ENCODE data around the gene PPIL1. TPM values are rescaled to one million over a fixed set of nuclear protein-coding genes. Genes with fewer than 3 reads are reported as not detected.

Gene PPIL1
- total and polyA plus RNA-seq, 2 of the 13 experiments (the other 11 are each of a cell fraction or from before 2014, with no cell fraction given), result 74.2 to 144 TPM

DNA sequence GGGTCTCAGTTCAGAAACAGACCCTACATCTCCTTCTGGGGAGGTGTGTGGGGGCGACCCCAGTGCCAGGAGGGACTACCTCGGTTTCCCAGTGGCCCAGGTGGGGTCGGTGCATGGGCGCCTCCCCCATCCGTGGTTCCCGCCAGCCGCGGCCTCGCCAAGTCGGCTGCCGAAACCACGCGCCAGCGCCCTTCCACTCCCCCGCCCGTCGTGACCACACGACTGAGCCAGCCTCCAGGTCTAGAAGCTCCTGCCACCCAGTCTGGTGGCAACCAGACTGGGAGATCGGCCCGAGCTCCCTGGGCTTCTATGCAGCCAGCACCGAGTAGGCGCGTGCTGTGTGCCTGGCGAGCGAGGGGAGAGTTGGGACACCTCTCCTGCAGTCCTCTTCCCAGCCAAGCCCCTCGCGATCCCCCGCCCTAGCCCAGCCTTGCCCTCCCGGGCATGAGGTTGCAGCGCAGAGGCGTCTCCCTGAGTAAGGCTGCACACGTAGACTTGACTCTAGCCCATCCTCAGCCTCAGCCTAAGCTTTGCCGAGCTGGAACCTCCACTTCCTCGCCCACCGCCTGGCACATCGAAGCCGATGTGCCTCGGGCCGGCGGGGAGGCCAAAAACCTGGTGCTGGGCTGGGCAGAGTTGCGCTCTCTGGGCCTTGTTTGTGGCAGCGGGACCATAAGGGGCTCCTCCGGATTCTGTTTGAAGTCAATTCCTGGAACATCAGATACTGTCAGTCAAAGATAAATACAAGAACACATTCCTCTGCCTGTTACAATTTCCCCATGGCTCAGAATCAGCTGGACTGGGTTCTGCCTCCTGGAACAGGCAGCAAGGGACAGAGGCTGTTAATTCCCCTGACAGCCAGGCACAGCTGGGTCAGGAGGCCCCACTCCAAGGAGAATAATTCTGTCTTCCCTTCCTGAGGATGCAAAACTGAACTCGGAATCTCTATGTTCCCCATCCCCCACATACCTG is 33.9 kb downstream of the PPIL1 start (continued):
- TF ChIP-seq, protein P1, sequence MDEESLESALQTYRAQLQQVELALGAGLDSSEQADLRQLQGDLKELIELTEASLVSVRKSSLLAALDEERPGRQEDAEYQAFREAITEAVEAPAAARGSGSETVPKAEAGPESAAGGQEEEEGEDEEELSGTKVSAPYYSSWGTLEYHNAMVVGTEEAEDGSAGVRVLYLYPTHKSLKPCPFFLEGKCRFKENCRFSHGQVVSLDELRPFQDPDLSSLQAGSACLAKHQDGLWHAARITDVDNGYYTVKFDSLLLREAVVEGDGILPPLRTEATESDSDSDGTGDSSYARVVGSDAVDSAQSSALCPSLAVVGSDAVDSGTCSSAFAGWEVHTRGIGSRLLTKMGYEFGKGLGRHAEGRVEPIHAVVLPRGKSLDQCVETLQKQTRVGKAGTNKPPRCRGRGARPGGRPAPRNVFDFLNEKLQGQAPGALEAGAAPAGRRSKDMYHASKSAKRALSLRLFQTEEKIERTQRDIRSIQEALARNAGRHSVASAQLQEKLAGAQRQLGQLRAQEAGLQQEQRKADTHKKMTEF (CRISPR knock-in tag; IDR thresholded peaks at IDR 0.05), result no peak
- no peak for TF ChIP-seq HDAC6 (IDR thresholded peaks at IDR 0.05; ENCODE audit: low read depth, low read length)
- TF ChIP-seq ZNF24 (IDR thresholded peaks at IDR 0.05), result no peak
- TF ChIP-seq, protein P2, sequence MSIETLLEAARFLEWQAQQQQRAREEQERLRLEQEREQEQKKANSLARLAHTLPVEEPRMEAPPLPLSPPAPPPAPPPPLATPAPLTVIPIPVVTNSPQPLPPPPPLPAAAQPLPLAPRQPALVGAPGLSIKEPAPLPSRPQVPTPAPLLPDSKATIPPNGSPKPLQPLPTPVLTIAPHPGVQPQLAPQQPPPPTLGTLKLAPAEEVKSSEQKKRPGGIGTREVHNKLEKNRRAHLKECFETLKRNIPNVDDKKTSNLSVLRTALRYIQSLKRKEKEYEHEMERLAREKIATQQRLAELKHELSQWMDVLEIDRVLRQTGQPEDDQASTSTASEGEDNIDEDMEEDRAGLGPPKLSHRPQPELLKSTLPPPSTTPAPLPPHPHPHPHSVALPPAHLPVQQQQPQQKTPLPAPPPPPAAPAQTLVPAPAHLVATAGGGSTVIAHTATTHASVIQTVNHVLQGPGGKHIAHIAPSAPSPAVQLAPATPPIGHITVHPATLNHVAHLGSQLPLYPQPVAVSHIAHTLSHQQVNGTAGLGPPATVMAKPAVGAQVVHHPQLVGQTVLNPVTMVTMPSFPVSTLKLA (IDR thresholded peaks at IDR 0.05), result no peak
- no peak for TF ChIP-seq ZNF234 (CRISPR knock-in tag; conservative IDR thresholded peaks at IDR 0.05)
- TF ChIP-seq ZNF10 (CRISPR knock-in tag; IDR thresholded peaks at IDR 0.05; ENCODE audit: borderline replicate concordance, low read depth), result no peak
- TF ChIP-seq CHD4 (IDR thresholded peaks at IDR 0.05; ENCODE audit: borderline replicate concordance, low read length), result no peak
- TF ChIP-seq ZNF781 (CRISPR knock-in tag; IDR thresholded peaks at IDR 0.05; ENCODE audit: borderline replicate concordance, not compliant biosample characterization), result no peak
- no peak for TF ChIP-seq ZNF44 (CRISPR knock-in tag; IDR thresholded peaks at IDR 0.05)
- no peak for TF ChIP-seq SNRNP70 (IDR thresholded peaks at IDR 0.05; ENCODE audit: low read depth, low read length)
- TF ChIP-seq, protein P3, sequence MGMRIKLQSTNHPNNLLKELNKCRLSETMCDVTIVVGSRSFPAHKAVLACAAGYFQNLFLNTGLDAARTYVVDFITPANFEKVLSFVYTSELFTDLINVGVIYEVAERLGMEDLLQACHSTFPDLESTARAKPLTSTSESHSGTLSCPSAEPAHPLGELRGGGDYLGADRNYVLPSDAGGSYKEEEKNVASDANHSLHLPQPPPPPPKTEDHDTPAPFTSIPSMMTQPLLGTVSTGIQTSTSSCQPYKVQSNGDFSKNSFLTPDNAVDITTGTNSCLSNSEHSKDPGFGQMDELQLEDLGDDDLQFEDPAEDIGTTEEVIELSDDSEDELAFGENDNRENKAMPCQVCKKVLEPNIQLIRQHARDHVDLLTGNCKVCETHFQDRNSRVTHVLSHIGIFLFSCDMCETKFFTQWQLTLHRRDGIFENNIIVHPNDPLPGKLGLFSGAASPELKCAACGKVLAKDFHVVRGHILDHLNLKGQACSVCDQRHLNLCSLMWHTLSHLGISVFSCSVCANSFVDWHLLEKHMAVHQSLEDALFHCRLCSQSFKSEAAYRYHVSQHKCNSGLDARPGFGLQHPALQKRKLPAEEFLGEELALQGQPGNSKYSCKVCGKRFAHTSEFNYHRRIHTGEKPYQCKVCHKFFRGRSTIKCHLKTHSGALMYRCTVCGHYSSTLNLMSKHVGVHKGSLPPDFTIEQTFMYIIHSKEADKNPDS (CRISPR knock-in tag; IDR thresholded peaks at IDR 0.05), result no peak
- no peak for TF ChIP-seq SOX13 (IDR thresholded peaks at IDR 0.05)
- TF ChIP-seq SOX13 (CRISPR knock-in tag; conservative IDR thresholded peaks at IDR 0.05 in 1 of 2, IDR thresholded peaks at IDR 0.05 in 1 of 2), result peak in 1 of 2 experiments; percentile 13; a peak in 1 of 4 replicates
- no peak for TF ChIP-seq BRCA1 (CRISPR knock-in tag; IDR thresholded peaks at IDR 0.05)
- TF ChIP-seq MLLT10 (CRISPR knock-in tag; IDR thresholded peaks at IDR 0.05), result no peak
- no peak for TF ChIP-seq ZNF841 (CRISPR knock-in tag; IDR thresholded peaks at IDR 0.05; ENCODE audit: borderline replicate concordance)
- no peak for TF ChIP-seq KAT2B (IDR thresholded peaks at IDR 0.05; ENCODE audit: borderline replicate concordance, low read depth, low read length)
- TF ChIP-seq RBAK (CRISPR knock-in tag; IDR thresholded peaks at IDR 0.05), result 0 out of 2 replicates have a peak, but pooled peaks have one; percentile 17
- TF ChIP-seq, protein P4, sequence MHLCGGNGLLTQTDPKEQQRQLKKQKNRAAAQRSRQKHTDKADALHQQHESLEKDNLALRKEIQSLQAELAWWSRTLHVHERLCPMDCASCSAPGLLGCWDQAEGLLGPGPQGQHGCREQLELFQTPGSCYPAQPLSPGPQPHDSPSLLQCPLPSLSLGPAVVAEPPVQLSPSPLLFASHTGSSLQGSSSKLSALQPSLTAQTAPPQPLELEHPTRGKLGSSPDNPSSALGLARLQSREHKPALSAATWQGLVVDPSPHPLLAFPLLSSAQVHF (CRISPR knock-in tag; IDR thresholded peaks at IDR 0.05), result no peak
- no peak for TF ChIP-seq ZNF207 (IDR thresholded peaks at IDR 0.05; ENCODE audit: borderline replicate concordance)
- TF ChIP-seq, protein P5, sequence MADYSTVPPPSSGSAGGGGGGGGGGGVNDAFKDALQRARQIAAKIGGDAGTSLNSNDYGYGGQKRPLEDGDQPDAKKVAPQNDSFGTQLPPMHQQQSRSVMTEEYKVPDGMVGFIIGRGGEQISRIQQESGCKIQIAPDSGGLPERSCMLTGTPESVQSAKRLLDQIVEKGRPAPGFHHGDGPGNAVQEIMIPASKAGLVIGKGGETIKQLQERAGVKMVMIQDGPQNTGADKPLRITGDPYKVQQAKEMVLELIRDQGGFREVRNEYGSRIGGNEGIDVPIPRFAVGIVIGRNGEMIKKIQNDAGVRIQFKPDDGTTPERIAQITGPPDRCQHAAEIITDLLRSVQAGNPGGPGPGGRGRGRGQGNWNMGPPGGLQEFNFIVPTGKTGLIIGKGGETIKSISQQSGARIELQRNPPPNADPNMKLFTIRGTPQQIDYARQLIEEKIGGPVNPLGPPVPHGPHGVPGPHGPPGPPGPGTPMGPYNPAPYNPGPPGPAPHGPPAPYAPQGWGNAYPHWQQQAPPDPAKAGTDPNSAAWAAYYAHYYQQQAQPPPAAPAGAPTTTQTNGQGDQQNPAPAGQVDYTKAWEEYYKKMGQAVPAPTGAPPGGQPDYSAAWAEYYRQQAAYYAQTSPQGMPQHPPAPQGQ (CRISPR knock-in tag; IDR thresholded peaks at IDR 0.05; ENCODE audit: borderline replicate concordance), result no peak

All from HepG2 (cell line).